GM19463 (cell line): ENCODE measurements around the gene RIPK1.
"Not testable (repeated sequence)": the region's sequence is repeated elsewhere in the genome, so short reads cannot be mapped to it uniquely, and the experiment has no call there.

ENCODE experiments used
- ATAC-seq: cut with Tn5 transposase; IDR thresholded peaks from one replicate; pipeline ENCODE4 v1.9.1; 2021; ENCODE audit warnings: mild to moderate bottlenecking, moderate library complexity; ENCODE audit not compliant: unreplicated experiment

Gene RIPK1

GRCh38 chr6:3068329-3069214 lies at the start of gene RIPK1:
RIPK1 (plus strand) TSS chr6:3068494; CDS start chr6:3076824, 8,330 bp downstream.
- ATAC-seq = peak; percentile 84

DNA sequence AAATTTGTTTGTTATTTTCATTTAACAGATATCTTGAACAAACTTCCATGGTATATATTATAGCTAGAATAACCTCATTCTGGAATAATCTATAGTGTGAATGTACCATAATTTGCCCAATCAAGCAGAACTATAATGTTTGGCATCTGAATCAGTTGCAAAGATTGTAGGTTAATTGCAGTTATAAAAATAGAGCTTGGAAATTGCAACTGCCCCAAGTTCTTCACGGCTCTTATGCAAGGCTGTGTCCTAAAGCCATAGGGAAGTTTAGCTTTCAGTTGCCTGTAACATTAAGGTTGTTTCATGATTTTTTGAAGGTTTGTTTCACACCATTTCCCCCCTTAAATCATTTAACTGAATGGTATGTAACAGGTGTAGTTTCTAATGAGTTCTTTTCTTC lies 49.2 kb upstream of the RIPK1 start:
- no peak for ATAC-seq

GRCh38 chr6:3019749-3020320 lies 48.5 kb upstream of the RIPK1 start:
- ATAC-seq = no peak

- ATAC-seq = not testable (repeated sequence)
Measured at GRCh38 chr6:3020976-3021598, 47.2 kb upstream of the RIPK1 start.

GRCh38 chr6:3022765-3023662 lies 45.3 kb upstream of the RIPK1 start:
- ATAC-seq = peak; percentile 1

DNA sequence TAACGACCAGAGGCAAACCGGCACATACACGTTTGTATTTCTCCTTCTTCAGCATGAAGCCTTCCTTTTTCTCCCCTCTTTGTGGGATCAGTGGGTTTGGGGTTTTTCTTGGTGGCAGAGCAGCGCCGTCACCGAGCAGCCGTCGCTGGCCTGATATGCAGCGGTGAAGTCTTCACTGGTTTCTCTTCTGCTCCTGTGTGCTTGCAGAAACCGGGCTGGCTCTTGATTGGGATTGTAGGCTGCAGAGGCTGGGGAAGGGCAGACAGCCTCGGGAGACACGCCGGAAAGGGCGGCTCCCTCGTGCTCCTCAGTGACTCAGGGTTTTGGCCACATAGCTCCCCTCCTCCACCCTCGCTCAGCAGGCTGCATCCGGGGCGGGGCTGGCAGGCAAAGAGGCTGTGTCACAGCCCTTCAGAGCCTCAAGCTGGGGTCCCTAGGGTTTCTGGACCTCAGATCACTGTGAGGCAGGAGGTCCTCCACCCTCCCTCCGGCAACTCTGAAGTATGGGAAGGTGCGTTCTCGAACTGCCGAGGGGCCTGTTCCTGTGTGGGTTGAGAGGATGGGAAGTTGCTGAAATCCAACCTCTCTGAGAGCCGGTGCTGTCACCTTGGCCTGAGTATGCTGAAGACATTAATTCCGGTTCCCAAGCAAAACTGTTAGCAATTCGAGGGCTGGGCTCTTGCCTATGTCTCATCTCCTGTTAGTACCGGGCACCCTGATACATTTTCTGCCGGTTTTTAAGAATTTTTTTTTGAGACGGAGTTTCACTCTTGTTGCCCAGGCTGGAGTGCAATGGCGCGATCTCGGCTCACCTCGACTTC lies 44.4 kb upstream of the RIPK1 start:
- peak; percentile 77 for ATAC-seq

DNA sequence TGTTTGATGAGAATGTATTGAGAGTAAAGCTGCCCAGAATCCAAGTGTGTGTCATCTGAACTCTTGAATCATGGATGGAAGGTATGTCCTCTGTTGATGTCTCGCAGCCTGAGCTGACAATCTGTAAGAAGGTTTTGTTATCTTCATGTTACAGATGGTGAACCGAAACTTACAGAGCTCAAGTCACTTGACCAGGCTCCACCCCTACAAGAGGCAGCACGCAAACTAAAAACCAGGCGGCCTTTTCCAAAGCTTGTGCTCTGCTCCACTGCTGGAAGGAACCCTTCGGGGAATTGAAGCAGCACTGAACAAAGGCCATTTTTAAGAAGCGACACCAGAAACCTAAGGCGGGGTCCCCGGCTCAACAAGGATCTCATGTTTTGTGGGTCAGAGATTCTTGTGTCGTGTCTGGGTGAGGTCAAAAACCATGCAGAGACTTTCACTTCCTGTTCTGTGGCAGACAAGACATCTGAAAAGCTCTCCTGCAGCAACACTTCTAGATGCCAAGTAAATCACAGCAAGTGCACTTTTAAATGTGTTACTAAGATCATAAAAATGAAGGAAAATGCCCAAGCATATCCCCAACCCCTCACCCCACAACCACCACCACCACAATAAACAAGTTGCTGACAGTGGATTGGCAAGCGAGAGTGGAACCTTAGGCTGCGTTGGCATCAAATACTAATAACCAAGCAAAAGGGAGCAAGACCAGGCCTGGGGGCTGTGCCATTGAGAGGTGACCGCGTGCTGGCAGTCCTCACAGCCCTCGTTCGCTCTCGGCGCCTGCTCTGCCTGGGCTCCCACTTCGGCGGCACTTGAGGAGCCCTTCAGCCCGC lies 41.3 kb upstream of the RIPK1 start:
- peak; percentile 73 for ATAC-seq

DNA sequence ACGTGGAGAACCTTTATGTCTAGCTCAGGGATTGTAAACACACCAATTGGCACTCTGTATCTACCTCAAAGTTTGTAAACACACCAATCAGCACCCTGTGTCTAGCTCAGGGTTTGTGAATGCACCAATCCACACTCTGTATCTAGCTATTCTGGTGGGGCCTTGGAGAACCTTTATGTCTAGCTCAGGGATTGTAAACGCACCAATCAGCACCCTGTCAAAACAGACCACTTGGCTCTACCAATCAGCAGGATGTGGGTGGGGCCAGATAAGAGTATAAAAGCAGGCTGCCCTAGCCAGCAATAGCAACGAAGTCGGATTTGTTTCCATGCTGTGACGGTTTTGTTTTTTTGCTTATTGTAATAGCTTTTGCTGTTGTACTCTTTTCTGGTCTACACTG lies 40.1 kb upstream of the RIPK1 start:
- not testable (repeated sequence) for ATAC-seq

DNA sequence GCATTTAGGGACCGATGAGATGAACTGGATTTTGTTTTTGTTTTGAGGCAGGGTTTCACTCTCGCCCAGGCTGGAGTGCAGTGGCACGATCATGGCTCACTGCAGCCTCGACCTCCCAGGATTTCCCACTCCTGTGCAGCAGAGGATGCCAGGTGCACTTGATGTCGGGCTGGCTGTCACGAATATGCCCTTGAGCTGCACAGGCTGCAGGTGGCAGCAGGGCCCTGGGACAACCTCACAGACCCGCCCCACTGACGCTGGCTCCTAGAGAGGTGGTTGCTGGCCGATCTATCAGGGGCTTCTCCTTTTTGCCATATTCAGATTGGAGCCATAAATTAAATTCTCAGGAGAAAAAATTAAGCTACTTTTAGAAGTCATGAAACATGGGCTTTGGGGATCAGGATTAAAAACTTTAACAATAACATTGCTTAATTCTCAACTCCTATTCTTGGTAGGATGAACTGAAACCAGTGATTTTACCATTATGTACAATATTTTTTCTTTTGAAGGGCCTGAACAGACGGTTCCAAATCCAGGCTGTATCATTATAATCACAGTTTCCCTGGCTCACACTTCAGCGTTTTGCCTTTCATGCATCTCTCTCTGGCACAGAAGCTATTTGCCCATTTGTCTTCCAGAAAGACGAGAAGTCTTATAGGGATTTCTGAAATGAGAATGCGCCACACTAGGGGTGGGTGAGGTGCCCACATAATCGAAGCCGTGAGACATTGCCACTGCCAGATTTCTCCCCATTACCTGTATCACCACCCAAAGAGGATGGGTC lies 36.2 kb upstream of the RIPK1 start:
- ATAC-seq = no peak

- ATAC-seq = no peak
Measured at GRCh38 chr6:3032986-3033385, 35.3 kb upstream of the RIPK1 start.

DNA sequence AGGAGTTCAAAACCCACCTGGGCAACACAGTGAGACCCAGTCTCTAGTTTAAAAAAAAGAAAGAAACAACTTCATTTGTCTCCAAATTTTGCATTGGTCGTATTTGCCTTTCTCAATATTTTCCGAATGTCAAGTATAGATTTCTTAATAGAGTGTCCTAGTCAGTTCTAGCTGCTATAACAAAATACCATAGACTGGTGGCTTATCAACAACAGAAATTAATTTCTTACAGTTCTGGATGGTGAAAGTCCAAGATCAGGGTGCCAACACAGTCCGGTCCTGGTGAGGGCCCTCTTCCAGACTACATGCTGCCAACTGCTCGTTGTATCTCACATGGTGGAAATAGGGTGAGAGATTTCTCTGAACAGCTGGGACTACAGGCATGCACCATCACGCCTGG lies 34.6 kb upstream of the RIPK1 start:
- ATAC-seq = no peak

DNA sequence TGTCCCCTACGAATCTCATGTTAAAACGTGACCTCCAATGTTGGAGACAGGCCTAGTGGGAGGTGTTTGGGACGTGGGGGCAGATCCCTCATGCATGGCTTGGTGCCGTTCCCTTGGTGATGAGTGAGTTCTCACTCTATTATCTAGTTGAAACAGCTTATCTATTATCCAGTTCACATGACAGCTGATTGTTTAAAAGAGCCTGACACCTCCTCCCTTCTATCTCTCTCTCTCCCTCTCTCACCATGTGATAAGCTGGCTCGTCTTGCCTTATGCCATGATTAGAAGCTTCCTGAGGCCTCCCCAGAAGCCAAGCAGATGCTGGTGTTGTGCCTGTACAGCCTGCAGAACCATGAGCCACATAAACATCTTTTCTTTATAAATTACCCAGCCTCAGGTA lies 32.9 kb upstream of the RIPK1 start:
- no peak for ATAC-seq

- ATAC-seq = no peak
Measured at GRCh38 chr6:3036861-3037637, 31.2 kb upstream of the RIPK1 start.

DNA sequence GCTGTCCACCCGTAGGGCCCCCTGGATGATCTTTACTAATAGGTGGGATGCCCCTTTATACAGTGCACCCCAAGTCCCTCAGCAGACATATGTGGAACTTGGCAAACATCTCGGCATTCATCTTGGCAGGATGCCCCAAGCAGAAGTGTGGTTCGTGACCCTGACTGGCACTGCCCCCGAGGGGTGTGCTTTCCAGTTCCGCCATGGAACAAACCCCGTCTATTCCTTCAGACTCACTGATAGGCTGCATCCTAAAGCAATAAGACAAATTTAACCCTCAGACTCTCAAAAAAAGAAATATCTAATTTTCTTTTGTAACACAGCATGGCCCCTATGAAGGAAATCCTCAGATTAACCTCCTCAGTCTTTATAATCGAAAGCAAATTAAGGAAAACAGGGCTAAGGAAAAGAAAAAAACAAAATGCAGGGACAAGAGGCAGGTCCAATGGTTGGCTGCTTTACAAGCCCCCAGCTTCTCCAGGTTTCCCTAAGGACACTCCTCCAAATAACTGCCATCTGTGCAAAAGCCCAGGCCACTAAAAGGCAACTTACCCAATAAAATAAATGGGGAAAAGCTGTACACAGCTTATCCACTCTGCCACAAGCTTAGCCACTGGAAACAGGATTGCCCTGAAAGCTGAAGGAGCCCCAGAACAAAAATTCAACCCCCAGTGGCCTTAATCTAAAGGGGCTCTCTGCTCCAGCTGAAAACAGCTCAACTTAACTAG lies 30.5 kb upstream of the RIPK1 start:
- no peak for ATAC-seq

- no peak for ATAC-seq
Measured at GRCh38 chr6:3039384-3039783, 28.9 kb upstream of the RIPK1 start.

- ATAC-seq = no peak
Measured at GRCh38 chr6:3041147-3041546, 27.1 kb upstream of the RIPK1 start.

- ATAC-seq = no peak
Measured at GRCh38 chr6:3041606-3042005, 26.7 kb upstream of the RIPK1 start.
